Keratinocyte (primary cell): ENCODE data around the gene TRABD2B.

Experiments
- EZH2 ChIP-seq: IDR thresholded peaks from one replicate; pipeline ENCODE4 v1.6.1; 2012; ENCODE audit warnings: inconsistent platforms, mild to moderate bottlenecking, low read length, moderate library complexity
- TF ChIP-seq, protein P1 (sequence below), 3 experiments: IDR thresholded peaks in 1 of 3; conservative IDR thresholded peaks in 1 of 3; optimal IDR thresholded peaks in 1 of 3; 2 replicates in 2 of 3; 3 replicates in 1 of 3; pipeline versions ENCODE3 to v1.5.1; 2011; ENCODE audit warnings: low read length in 3 of 3, mild to moderate bottlenecking in 3 of 3, moderate library complexity in 2 of 3, control low read depth in 1 of 3, inconsistent platforms in 1 of 3; ENCODE audit not compliant: insufficient read depth in 2 of 3; ENCODE audit errors: extremely low read depth in 1 of 3

GRCh38 chr1:47853852-47854251, 143.3 kb downstream of the TRABD2B start:
- TF ChIP-seq, protein P1, sequence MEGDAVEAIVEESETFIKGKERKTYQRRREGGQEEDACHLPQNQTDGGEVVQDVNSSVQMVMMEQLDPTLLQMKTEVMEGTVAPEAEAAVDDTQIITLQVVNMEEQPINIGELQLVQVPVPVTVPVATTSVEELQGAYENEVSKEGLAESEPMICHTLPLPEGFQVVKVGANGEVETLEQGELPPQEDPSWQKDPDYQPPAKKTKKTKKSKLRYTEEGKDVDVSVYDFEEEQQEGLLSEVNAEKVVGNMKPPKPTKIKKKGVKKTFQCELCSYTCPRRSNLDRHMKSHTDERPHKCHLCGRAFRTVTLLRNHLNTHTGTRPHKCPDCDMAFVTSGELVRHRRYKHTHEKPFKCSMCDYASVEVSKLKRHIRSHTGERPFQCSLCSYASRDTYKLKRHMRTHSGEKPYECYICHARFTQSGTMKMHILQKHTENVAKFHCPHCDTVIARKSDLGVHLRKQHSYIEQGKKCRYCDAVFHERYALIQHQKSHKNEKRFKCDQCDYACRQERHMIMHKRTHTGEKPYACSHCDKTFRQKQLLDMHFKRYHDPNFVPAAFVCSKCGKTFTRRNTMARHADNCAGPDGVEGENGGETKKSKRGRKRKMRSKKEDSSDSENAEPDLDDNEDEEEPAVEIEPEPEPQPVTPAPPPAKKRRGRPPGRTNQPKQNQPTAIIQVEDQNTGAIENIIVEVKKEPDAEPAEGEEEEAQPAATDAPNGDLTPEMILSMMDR (optimal IDR thresholded peaks at IDR 0.05 in 1 of 3, IDR thresholded peaks at IDR 0.05 in 1 of 3, conservative IDR thresholded peaks at IDR 0.05 in 1 of 3; ENCODE audit: extremely low read depth in 1 of 3, insufficient read depth in 2 of 3, low read length in 3 of 3): no peak
- no peak for TF ChIP-seq EZH2
